ENCODE measurements around the gene COPB1.

- TF ChIP-seq CTCF (IDR thresholded peaks at IDR 0.05) (no peak), POLR2A (IDR thresholded peaks at IDR 0.05) (no peak)
These were observed 14.2 kb upstream of the COPB1 start for GRCh38 chr11:14513800-14514199.
